GM18520 (cell line): ENCODE measurements around the gene SLC25A17.
"Not testable (repeated sequence)": the region's sequence is repeated elsewhere in the genome, so short reads cannot be mapped to it uniquely, and the experiment has no call there.

Source experiments
- ATAC-seq: cut with Tn5 transposase; IDR thresholded peaks from one replicate; pipeline ENCODE4 v1.9.1; 2021; ENCODE audit not compliant: unreplicated experiment

SLC25A17 gene

GRCh38 chr22:40758851-40759250, 60.3 kb downstream of the SLC25A17 start:
- not testable (repeated sequence) for ATAC-seq

- ATAC-seq = no peak
Measured at GRCh38 chr22:40758390-40758789, 60.8 kb downstream of the SLC25A17 start.

GRCh38 chr22:40757071-40757470, 62.1 kb downstream of the SLC25A17 start:
- ATAC-seq = no peak

GRCh38 chr22:40753114-40753513, 66.0 kb downstream of the SLC25A17 start:
- no peak for ATAC-seq

- ATAC-seq = no peak
Measured at GRCh38 chr22:40751250-40751649, 67.9 kb downstream of the SLC25A17 start.

GRCh38 chr22:40749829-40750228, 69.3 kb downstream of the SLC25A17 start:
- no peak for ATAC-seq

GRCh38 chr22:40748388-40749355, 70.5 kb downstream of the SLC25A17 start:
- ATAC-seq = no peak

- no peak for ATAC-seq
Measured at GRCh38 chr22:40747361-40747760, 71.8 kb downstream of the SLC25A17 start.

GRCh38 chr22:40746428-40747220, 72.5 kb downstream of the SLC25A17 start:
- no peak for ATAC-seq

GRCh38 chr22:40743768-40744167, 75.4 kb downstream of the SLC25A17 start:
- no peak for ATAC-seq

GRCh38 chr22:40741116-40741515, 78.0 kb downstream of the SLC25A17 start:
- no peak for ATAC-seq

- no peak for ATAC-seq
Measured at GRCh38 chr22:40739721-40740120, 79.4 kb downstream of the SLC25A17 start.

- ATAC-seq = no peak
Measured at GRCh38 chr22:40733919-40734318, 85.2 kb downstream of the SLC25A17 start.

- no peak for ATAC-seq
Measured at GRCh38 chr22:40732999-40733292, 86.2 kb downstream of the SLC25A17 start.

- ATAC-seq = no peak
Measured at GRCh38 chr22:40729284-40729683, 89.9 kb downstream of the SLC25A17 start.

GRCh38 chr22:40728731-40729189, 90.4 kb downstream of the SLC25A17 start:
- no peak for ATAC-seq

- no peak for ATAC-seq
Measured at GRCh38 chr22:40727964-40728615, 91.1 kb downstream of the SLC25A17 start.

- no peak for ATAC-seq
Measured at GRCh38 chr22:40727070-40727963, 91.8 kb downstream of the SLC25A17 start.

- no peak for ATAC-seq
Measured at GRCh38 chr22:40726514-40726913, 92.6 kb downstream of the SLC25A17 start.

- ATAC-seq = no peak
Measured at GRCh38 chr22:40723396-40723933, 95.7 kb downstream of the SLC25A17 start.
